Uterus (tissue), 2 donors: Measurements from ENCODE around the gene HLA-B.

Source experiments
- CTCF ChIP-seq, 4 experiments: fragments of 200-600 bp in 2 of 4; fragments of 450-650 bp in 2 of 4; sonication (generic) in 2 of 4; IDR thresholded peaks; one replicate each; pipeline ENCODE4 v1.5.1; 2016 to 2019; ENCODE audit warnings: antibody characterized with exemption in 4 of 4, mild to moderate bottlenecking in 2 of 4, moderate library complexity in 1 of 4
- POLR2A ChIP-seq, 2 donors: fragments of 450-650 bp; IDR thresholded peaks; one replicate each; pipeline ENCODE4 v1.6.1; 2016; ENCODE audit warnings: antibody characterized with exemption in 2 of 2, mild to moderate bottlenecking in 1 of 2, moderate library complexity in 1 of 2

- TF ChIP-seq POLR2A (IDR thresholded peaks at IDR 0.05): no peak
- TF ChIP-seq CTCF (IDR thresholded peaks at IDR 0.05): no peak
Observed at GRCh38 chr6:31381666-31382065, 24.7 kb upstream of the HLA-B start.
